SK-N-SH treated with all-trans-retinoic acid at 6 μM for 48 hours (cell line): Measurements from ENCODE around the gene MKI67.

Experiments
- OSR1 ChIP-seq: fragments of 250-450 bp; sonication (Bioruptor Pico); IDR thresholded peaks from 2 replicates; pipeline ENCODE4 v1.8.0; 2022; ENCODE audit warnings: moderate library complexity, mild to moderate bottlenecking, inconsistent platforms
- RARB ChIP-seq: fragments of 250-450 bp; sonication (Bioruptor Pico); IDR thresholded peaks from 2 replicates; pipeline ENCODE4 v1.8.0; 2021; ENCODE audit warnings: mild to moderate bottlenecking, moderate library complexity
- ZFP3 ChIP-seq: fragments of 250-450 bp; sonication (Bioruptor Pico); IDR thresholded peaks from 2 replicates; pipeline ENCODE4 v1.5.0; 2020; ENCODE audit warnings: mild to moderate bottlenecking, moderate library complexity

DNA sequence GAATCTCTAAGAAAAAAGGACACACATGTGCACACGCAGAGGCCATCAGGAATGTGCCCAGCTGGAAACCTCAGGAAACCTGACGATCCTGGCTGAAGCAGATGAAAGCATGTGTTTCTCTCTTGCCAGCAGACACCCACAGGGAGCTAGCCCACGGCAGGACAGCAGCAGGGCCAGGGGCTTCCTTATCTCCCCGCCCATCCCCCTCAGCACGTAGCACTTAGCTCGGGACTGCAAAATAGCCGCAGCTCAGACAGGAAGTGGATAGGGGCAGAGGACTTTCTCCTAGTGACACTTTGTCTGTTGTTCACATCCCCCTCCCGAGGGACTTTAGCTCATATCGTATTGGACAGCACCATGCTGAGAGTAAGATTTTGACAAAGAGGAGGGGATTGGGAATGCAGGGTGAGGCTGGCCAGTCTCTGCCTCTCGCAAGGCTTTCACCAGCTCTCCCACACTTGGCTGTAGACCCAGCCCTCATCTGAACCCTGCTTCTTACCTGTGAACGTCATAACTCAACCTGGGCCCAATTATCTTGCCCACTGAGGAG, 63.8 kb downstream of the MKI67 start:
- TF ChIP-seq RARB (CRISPR knock-in tag) (no peak), ZFP3 (CRISPR knock-in tag) (no peak), OSR1 (CRISPR knock-in tag) (no peak)
